Cardiac atrium fibroblast (primary cell): ENCODE data around the gene FAM229B. TPM values are rescaled to one million over a fixed set of nuclear protein-coding genes. Genes with fewer than 3 reads are reported as not detected.

Source experiments
- total RNA-seq: library from RNA; depleted of rRNA; stranded (reverse); fragments of >200 nt; gene quantifications from 2 replicates; pipeline ENCODE4 v1.2.3, GENCODE V29; 2015

FAM229B gene, protein sequence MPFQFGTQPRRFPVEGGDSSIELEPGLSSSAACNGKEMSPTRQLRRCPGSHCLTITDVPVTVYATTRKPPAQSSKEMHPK
- 4.9 and 18.8 TPM in 2 replicates for total RNA-seq

GRCh38 chr6:112087136-112087911, at the start of gene FAM229B, which contains the start of gene TUBE1:
FAM229B (plus strand) TSS chr6:112087591; CDS start chr6:112099284, 11,693 bp downstream.
TUBE1 (minus strand) TSS chr6:112087482; CDS start chr6:112087434, 48 bp downstream.

DNA sequence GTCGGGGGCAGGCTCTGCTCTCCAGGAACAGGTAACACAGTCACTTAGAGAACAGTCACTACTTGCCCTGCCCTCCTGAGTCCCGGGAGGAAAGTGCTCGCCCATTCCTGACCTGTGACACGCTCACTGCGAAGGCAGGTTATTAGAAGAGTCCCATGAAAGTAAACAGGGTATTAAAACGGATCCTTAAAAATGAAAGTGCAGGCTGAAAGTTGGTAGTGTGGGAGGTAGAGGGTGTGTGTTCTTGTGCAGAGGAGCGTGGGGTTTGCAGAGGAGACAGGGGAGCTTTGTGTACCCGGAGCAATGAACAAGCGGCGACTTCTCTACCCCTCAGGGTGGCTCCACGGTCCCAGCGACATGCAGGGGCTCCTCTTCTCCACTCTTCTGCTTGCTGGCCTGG, 33.4 kb upstream of the FAM229B start, which contains the start of gene CCN6:
TSS of gene CCN6 (plus strand) at position 104 of the 400 bp plus-strand sequence. CDS start at position 358, 254 bp downstream.

Other genes with a start within 250 kb of the FAM229B start
- gene FYN, start 214.1 kb upstream of the FAM229B start, total RNA-seq: 81.2 and 102 TPM in 2 replicates
- 0.16 TPM in 1 of 2 replicates, not detected in the other for gene CCN6, start 33.5 kb upstream of the FAM229B start, total RNA-seq
- 15.7 and 20.6 TPM in 2 replicates for gene TUBE1, start 109 bp upstream of the FAM229B start, total RNA-seq
- 172 and 211 TPM in 2 replicates for gene LAMA4, start 167.0 kb downstream of the FAM229B start, total RNA-seq